HL-60 (cell line): ENCODE data around the gene NRDC.

Experiments used
- CTCF ChIP-seq: IDR thresholded peaks from one replicate; pipeline ENCODE4 v1.5.1; 2011; ENCODE audit warnings: low read length, control low read depth, inconsistent platforms; ENCODE audit not compliant: insufficient read depth
- GABPA ChIP-seq: IDR thresholded peaks from 2 replicates; pipeline ENCODE4 v1.6.1; 2012; ENCODE audit warnings: low read depth
- POLR2AphosphoS5 ChIP-seq: IDR thresholded peaks from 2 replicates; pipeline ENCODE4 v1.6.1; 2012; ENCODE audit warnings: low read depth
- REST ChIP-seq: IDR thresholded peaks from 2 replicates; pipeline ENCODE4 v1.6.1; 2012; ENCODE audit warnings: low read depth; ENCODE audit not compliant: insufficient replicate concordance
- SPI1 ChIP-seq: IDR thresholded peaks from 2 replicates; pipeline ENCODE4 v1.6.1; 2012; ENCODE audit warnings: low read depth, mild to moderate bottlenecking, borderline replicate concordance

DNA sequence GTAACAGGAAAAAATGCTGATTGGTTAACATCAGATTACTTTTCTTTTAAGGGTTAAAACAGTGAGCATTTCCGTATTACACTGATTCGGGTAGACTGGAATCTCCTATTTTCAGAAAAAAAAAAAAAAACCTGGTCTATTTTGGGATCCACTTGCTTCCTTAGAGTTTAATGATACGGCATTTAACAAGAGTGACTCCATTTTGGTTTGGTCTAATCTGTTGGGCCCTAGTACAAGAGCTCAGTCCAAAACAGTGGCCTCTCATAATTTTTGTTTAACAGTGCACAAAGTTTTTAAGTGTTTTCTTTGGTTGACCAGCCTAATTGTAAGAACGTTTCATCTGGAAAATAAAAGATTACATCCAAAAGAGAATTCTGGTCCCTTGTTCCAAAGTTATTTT is 120.2 kb downstream of the NRDC start:
- no peak for TF ChIP-seq POLR2AphosphoS5
- no peak for TF ChIP-seq CTCF
- no peak for TF ChIP-seq REST
- no peak for TF ChIP-seq SPI1
- no peak for TF ChIP-seq GABPA
